AG10803 (cell line): ENCODE results near the gene PTPRCAP.
"Not testable (repeated sequence)": the region's sequence is repeated elsewhere in the genome, so short reads cannot be mapped to it uniquely, and the experiment has no call there.

Source experiments
- DNase-seq: peaks from one replicate; pipeline ENCODE4 v3.0.0; 2010; ENCODE audit warnings: low read depth
- H3K4me3 ChIP-seq: 2 replicates; pipeline ENCODE4 v1.5.1; 2011; ENCODE audit warnings: mild to moderate bottlenecking, low read length, control low read depth
- CTCF ChIP-seq: conservative IDR thresholded peaks from 2 replicates; pipeline ENCODE4 v1.5.1; 2011; ENCODE audit warnings: mild to moderate bottlenecking, low read length, control low read depth, inconsistent platforms

Gene PTPRCAP, protein sequence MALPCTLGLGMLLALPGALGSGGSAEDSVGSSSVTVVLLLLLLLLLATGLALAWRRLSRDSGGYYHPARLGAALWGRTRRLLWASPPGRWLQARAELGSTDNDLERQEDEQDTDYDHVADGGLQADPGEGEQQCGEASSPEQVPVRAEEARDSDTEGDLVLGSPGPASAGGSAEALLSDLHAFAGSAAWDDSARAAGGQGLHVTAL

DNA sequence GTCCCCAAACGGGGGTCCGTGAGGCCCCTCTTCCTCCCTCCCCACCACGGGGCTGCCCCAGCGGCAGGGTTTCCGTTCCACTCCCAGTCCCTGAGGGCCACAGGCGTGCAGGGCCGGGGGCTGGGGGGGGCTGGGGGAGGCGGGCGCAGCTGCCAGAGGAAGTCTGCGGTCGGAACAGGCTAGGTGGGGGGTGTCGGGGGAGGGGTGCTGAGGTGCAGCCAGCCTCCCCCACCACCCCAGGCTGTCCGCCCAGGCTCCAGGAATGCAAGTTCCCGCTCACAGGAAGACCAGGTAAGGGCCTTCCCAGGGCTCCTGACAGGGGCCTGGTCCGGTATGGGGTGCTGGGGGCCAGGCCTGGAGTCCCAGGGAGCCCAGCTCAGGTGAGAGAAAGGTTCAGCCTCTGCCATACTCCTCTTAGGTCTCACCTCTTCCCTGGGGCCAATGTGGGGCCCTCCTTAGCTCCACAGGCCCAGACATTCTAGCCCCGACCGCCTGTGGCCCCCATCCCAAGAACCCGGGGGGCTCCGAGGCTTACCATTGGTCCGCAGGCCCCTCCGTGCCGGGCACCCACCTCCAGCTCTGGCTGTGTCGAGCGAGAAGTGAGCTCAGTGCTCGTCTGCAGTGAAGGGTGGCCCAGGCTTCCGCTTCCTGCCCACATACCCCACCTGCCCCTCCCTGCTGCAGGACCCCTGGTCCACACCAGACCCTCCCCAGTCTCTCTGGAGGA lies at the start of gene PTPRCAP:
Gene PTPRCAP (minus strand): TSS at position 601 of the 727 bp plus-strand sequence. CDS start 63 bp downstream, at position 538.
- H3K4me3 ChIP-seq = no peak within 1 kb of the TSS
- no peak for TF ChIP-seq CTCF
- no peak for DNase-seq

- H3K4me3 ChIP-seq = no peak overlapping the region
- no peak for DNase-seq
- no peak for TF ChIP-seq CTCF
Measured at GRCh38 chr11:67486481-67487195, 49.2 kb upstream of the PTPRCAP start.

DNA sequence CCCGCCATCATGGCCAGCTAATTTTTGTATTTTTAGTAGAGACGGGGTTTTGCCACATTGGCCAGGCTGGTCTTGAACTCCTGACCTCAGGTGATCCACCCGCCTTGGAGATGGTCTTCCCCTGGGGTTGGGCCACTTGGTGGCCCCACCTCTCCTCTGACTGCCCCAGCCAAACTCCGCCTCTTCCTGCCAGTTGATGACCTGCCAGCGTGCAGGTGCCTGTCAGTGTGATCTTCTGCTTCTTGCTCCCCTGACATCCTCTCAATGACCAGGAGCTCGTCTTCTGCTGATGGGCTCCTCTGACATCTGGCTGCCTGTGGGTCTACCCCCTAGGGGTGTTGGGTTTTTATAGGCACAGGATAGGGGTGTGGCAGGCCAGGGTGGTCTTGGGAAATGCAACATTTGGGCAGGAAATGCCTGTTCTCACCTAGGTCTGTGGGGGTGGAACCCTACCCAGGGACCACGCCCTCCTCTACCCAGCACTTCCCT lies 48.4 kb upstream of the PTPRCAP start:
- DNase-seq, H3K4me3 ChIP-seq: not testable (repeated sequence)

- no peak for TF ChIP-seq CTCF
- no peak overlapping the region for H3K4me3 ChIP-seq
- no peak for DNase-seq
Measured at GRCh38 chr11:67484847-67485311, 47.4 kb upstream of the PTPRCAP start.

- no peak for DNase-seq
- TF ChIP-seq CTCF = no peak
- peak overlapping the region; percentile 83; the same call in 1 of the 2 replicates for H3K4me3 ChIP-seq
Measured at GRCh38 chr11:67483831-67484665, 46.6 kb upstream of the PTPRCAP start.

GRCh38 chr11:67482827-67483798 lies 45.6 kb upstream of the PTPRCAP start, which contains the start of gene AIP:
AIP (plus strand) TSS chr11:67483026; CDS start chr11:67483159, 133 bp downstream.
- TF ChIP-seq CTCF = peak; percentile 24; the same call in 1 of the 2 replicates
- DNase-seq = peak; percentile 96
- H3K4me3 ChIP-seq = peak within 1 kb of the TSS; percentile 83
